Glutamatergic neuron (in vitro differentiated cells): Measurements from ENCODE around the gene CDH23. TPM values are rescaled to one million over a fixed set of nuclear protein-coding genes. Genes with fewer than 3 reads are reported as not detected.

ENCODE experiments used
- DNase-seq: peaks from one replicate; pipeline ENCODE4 v3.0.0; 2022
- H3K27ac Mint-ChIP-seq: one replicate; pipeline ENCODE4 v1.8.0; 2020; ENCODE audit warnings: mild to moderate bottlenecking, mixed read lengths, inconsistent platforms; ENCODE audit not compliant: unreplicated experiment
- H3K27me3 Mint-ChIP-seq: one replicate; pipeline ENCODE4 v1.8.0; 2020; ENCODE audit warnings: mild to moderate bottlenecking, moderate library complexity, mixed read lengths, inconsistent platforms; ENCODE audit not compliant: unreplicated experiment
- H3K36me3 Mint-ChIP-seq: one replicate; pipeline ENCODE4 v1.8.0; 2020; ENCODE audit warnings: mild to moderate bottlenecking, mixed read lengths, inconsistent platforms; ENCODE audit not compliant: unreplicated experiment
- H3K4me1 Mint-ChIP-seq: one replicate; pipeline ENCODE4 v1.8.0; 2020; ENCODE audit warnings: mild to moderate bottlenecking, low read depth, mixed read lengths, inconsistent platforms; ENCODE audit not compliant: unreplicated experiment
- H3K4me3 Mint-ChIP-seq: one replicate; pipeline ENCODE4 v1.8.0; 2020; ENCODE audit warnings: mild to moderate bottlenecking, mixed read lengths, inconsistent platforms; ENCODE audit not compliant: unreplicated experiment
- H3K9me3 Mint-ChIP-seq: one replicate; pipeline ENCODE4 v1.8.0; 2020; ENCODE audit warnings: mild to moderate bottlenecking, moderate library complexity, mixed read lengths, inconsistent platforms; ENCODE audit not compliant: unreplicated experiment
- total RNA-seq: library from RNA; stranded (reverse); fragmentation: NEBNext Ultra II Directional; extraction: Animal tissue kit (Norgen Biotek cat#: 25700); gene quantifications from one replicate; pipeline ENCODE4 v1.2.1, GENCODE V29; 2021; ENCODE audit not compliant: unreplicated experiment
- TF ChIP-seq, protein P1 (sequence below): fragments of 200-600 bp; sonication (generic); IDR thresholded peaks from one replicate; pipeline ENCODE4 v1.5.0; 2021; ENCODE audit not compliant: partially characterized antibody, unreplicated experiment

CDH23 gene
- total RNA-seq, 1 donor from 2014 or later: 2.0 TPM

DNA sequence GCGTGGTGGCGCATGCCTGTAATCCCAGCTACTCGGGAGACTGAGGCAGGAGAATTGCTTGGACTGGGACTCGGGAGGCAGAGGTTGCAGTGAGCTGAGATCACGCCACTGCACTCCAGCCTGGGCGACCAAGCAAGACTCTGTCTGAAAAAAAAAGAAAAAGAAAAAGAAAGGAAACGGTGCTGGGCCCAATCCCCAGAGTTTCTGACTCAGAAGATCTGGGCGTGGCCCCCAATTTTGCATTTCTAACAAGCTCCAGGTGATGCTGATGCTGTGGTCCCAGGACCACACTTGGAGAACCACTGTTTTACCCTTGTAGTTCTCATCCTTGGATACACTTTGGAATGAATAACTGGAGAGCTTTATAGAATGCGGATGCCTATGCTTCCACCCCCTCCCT lies 243.9 kb downstream of the CDH23 start:
- Mint-ChIP-seq H3K4me1 (no peaks in the 10 kb centered on the region), H3K27me3 (peaks cover 6% of the 10 kb centered on the region), H3K9me3 (no peaks in the 10 kb centered on the region), H3K4me3 (no peak overlapping the region), H3K36me3 (no peaks in the 10 kb centered on the region), H3K27ac (no peak overlapping the region)
- TF ChIP-seq, protein P1, sequence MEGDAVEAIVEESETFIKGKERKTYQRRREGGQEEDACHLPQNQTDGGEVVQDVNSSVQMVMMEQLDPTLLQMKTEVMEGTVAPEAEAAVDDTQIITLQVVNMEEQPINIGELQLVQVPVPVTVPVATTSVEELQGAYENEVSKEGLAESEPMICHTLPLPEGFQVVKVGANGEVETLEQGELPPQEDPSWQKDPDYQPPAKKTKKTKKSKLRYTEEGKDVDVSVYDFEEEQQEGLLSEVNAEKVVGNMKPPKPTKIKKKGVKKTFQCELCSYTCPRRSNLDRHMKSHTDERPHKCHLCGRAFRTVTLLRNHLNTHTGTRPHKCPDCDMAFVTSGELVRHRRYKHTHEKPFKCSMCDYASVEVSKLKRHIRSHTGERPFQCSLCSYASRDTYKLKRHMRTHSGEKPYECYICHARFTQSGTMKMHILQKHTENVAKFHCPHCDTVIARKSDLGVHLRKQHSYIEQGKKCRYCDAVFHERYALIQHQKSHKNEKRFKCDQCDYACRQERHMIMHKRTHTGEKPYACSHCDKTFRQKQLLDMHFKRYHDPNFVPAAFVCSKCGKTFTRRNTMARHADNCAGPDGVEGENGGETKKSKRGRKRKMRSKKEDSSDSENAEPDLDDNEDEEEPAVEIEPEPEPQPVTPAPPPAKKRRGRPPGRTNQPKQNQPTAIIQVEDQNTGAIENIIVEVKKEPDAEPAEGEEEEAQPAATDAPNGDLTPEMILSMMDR: no peak
- no peak for DNase-seq

DNA sequence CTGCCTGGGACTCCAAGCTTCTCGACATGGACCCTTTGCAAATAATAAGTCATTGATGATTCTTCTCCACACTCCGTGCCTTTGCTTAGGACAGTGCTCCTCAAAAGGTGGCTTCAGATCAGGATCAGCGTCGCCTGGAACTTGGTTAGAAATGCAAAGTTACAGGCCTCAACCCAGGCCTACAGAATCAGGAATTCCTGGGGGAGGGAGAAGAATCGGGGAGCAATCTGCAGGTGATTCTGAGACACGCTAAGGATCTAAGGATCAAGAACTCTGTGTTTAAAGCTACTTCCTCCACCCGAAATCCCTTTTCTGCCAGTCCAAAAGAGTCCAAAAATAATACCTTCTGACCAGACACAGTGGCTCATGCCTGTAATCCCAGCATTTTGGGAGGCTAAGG lies 244.7 kb downstream of the CDH23 start:
- Mint-ChIP-seq H3K4me3 (no peak overlapping the region), H3K27ac (no peak overlapping the region), H3K36me3 (no peaks in the 10 kb centered on the region), H3K27me3 (peaks cover 4% of the 10 kb centered on the region), H3K4me1 (no peaks in the 10 kb centered on the region), H3K9me3 (no peaks in the 10 kb centered on the region)
- DNase-seq: no peak
- TF ChIP-seq, protein P1: no peak

GRCh38 chr10:71641986-71642385 lies 245.3 kb downstream of the CDH23 start:
- H3K27me3 Mint-ChIP-seq: peaks cover 4% of the 10 kb centered on the region
- no peaks in the 10 kb centered on the region for H3K36me3 Mint-ChIP-seq
- H3K4me1 Mint-ChIP-seq: no peaks in the 10 kb centered on the region
- no peaks in the 10 kb centered on the region for H3K9me3 Mint-ChIP-seq
- no peak overlapping the region for H3K4me3 Mint-ChIP-seq
- TF ChIP-seq, protein P1: no peak
- H3K27ac Mint-ChIP-seq: no peak overlapping the region
- DNase-seq: no peak

- Mint-ChIP-seq H3K27me3 (peaks cover 4% of the 10 kb centered on the region), H3K36me3 (no peaks in the 10 kb centered on the region), H3K4me1 (peaks cover 5% of the 10 kb centered on the region), H3K9me3 (no peaks in the 10 kb centered on the region), H3K27ac (no peak overlapping the region), H3K4me3 (no peak overlapping the region)
- DNase-seq: no peak
- TF ChIP-seq, protein P1: no peak
These were observed 247.2 kb downstream of the CDH23 start for GRCh38 chr10:71643904-71644303.

- no peak for DNase-seq
- no peak overlapping the region for H3K27ac Mint-ChIP-seq
- TF ChIP-seq, protein P1: no peak
- no peaks in the 10 kb centered on the region for H3K36me3 Mint-ChIP-seq
- no peaks in the 10 kb centered on the region for H3K9me3 Mint-ChIP-seq
- H3K27me3 Mint-ChIP-seq: peaks cover 4% of the 10 kb centered on the region
- H3K4me1 Mint-ChIP-seq: peaks cover 5% of the 10 kb centered on the region
- H3K4me3 Mint-ChIP-seq: no peak overlapping the region
These were observed 247.8 kb downstream of the CDH23 start for GRCh38 chr10:71644307-71645180.
